ENCODE results near the gene SCN10A. TPM values are rescaled to one million over a fixed set of nuclear protein-coding genes. Genes with fewer than 3 reads are reported as not detected.

SCN10A gene
- total and polyA plus RNA-seq, 9 of the 15 experiments (the other 6 are each of a cell fraction or from before 2014, with no cell fraction given), result not detected

DNA sequence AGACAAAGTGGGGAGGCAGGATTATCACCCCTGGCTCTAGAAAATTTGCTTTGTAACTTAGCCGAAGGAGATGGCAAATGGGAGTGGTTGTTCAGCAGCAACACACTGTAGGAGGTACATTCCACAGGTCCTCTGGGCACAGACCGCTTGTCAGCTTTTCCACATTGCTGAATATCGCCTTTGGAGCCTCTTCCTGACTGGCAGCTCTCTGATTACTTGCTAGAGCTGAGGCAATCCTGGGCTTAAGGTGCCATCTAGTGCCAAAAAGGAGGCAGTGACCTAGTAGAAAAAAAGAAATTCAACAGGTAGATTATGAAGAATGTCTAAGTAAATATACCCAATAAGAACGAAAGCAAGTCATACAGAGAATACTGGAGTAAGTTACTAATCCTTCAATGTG is 153.5 kb downstream of the SCN10A start (continued):
- TF ChIP-seq, protein P1, sequence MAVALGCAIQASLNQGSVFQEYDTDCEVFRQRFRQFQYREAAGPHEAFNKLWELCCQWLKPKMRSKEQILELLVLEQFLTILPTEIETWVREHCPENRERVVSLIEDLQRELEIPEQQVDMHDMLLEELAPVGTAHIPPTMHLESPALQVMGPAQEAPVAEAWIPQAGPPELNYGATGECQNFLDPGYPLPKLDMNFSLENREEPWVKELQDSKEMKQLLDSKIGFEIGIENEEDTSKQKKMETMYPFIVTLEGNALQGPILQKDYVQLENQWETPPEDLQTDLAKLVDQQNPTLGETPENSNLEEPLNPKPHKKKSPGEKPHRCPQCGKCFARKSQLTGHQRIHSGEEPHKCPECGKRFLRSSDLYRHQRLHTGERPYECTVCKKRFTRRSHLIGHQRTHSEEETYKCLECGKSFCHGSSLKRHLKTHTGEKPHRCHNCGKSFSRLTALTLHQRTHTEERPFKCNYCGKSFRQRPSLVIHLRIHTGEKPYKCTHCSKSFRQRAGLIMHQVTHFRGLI (CRISPR knock-in tag; IDR thresholded peaks at IDR 0.05), result no peak
- no peak for TF ChIP-seq ILF3 (IDR thresholded peaks at IDR 0.05; ENCODE audit: borderline replicate concordance)
- TF ChIP-seq SMC3 (conservative IDR thresholded peaks at IDR 0.05; ENCODE audit: insufficient read depth, low read depth, low read length), result 0 out of 2 replicates have a peak, but pooled peaks have one; percentile 39
- TF ChIP-seq ZNF384 (IDR thresholded peaks at IDR 0.05; ENCODE audit: low read depth, low read length), result peak; percentile 38; the same call in 1 of the 2 replicates
- no peak for TF ChIP-seq TARDBP (IDR thresholded peaks at IDR 0.05)
- TF ChIP-seq CBX5 (IDR thresholded peaks at IDR 0.05; ENCODE audit: borderline replicate concordance, low read depth), result peak; percentile 64; the same call in 1 of the 2 replicates

DNA sequence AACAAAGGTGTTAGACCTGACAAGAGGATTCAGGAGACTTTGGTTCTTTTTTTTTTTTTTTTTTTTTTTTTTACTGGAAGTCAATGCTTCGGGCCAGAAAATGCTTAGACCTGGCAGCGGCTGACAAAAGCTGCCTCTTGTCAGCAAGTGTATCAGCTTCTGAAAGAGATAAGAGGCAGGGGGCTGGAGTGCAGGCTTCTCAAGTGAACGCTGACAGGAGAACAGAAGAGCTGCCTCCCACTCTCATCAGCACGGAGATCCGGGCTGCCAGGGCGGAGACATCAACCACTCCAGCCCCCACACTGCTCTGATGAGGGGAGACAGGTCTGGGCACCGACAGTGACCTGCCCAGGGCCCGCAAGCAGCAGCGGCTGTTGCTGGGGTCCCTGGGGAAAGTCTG is 157.2 kb downstream of the SCN10A start:
- no TSS peak for BruUV-seq (replicated peaks)
- no peak overlapping the region for H3K4me2 ChIP-seq (ENCODE audit: insufficient read depth, low read length)
- WGBS (ENCODE audit: insufficient coverage, low coverage, missing lambda C conversion rate), result under 1% methylated on average over 9 of the region's 9 CpGs
- TF ChIP-seq RAD51 (IDR thresholded peaks at IDR 0.05; ENCODE audit: borderline replicate concordance, low read depth), result no peak
- TF ChIP-seq FOXA3 (CRISPR knock-in tag; conservative IDR thresholded peaks at IDR 0.05 in 1 of 2, IDR thresholded peaks at IDR 0.05 in 1 of 2), result no peak
- no peak for TF ChIP-seq ZNF311 (CRISPR knock-in tag; IDR thresholded peaks at IDR 0.05)
- no peak overlapping the region for H2AFZ ChIP-seq (ENCODE audit: low read depth, low read length)
- H3K4me3 ChIP-seq, result no peak overlapping the region
- no peak overlapping the region for H3K9ac ChIP-seq (ENCODE audit: insufficient read depth in 1 of 2, low read depth in 2 of 2, low read length in 2 of 2)
- intact Hi-C loops (cut with micrococcal nuclease) (loop anchor here (5.0 to 10.0 kb wide), 3 partner anchors 183 to 524 kb away; partner anchors contain the start of genes ACAA1 and MYD88), in situ Hi-C loops (cut with MboI) (loop anchor here (10.0 kb wide), 1 partner anchor 134 kb away; no protein-coding TSS in a partner anchor)
- ChIA-PET POLR2A (interaction anchor here (0.6 kb wide), 1 partner anchor 574 kb away, joined by 4 read pairs; no protein-coding TSS in a partner anchor), CTCF (ENCODE audit: low intra/inter-chr PET ratio) (no interaction called here)
- no peaks in the 10 kb centered on the region for H3K9me1 ChIP-seq (ENCODE audit: control insufficient read depth, insufficient read depth, low read length)
- H4K20me1 ChIP-seq (replicated peaks; ENCODE audit: control insufficient read depth, insufficient read depth, low read length), result no peaks in the 10 kb centered on the region
- DNase-seq (ENCODE audit: extremely low read depth in 1 of 4, low spot score in 3 of 4), result peak in 1 of 4 experiments; percentile 1
- no peak overlapping the region for H3K27ac ChIP-seq (ENCODE audit: extremely low read depth, low read depth, low read length)
- H3K9me3 ChIP-seq (replicated peaks; ENCODE audit: control insufficient read depth, insufficient read depth, low read depth, low read length), result no peaks in the 10 kb centered on the region
- peaks cover 3 to 5% of the 10 kb centered on the region in 2 experiments; a peak in 4 of 5 replicates for H3K4me1 ChIP-seq (replicated peaks in 1 of 2; ENCODE audit: control insufficient read depth in 2 of 2, insufficient read depth in 2 of 2, low read length in 2 of 2)
- H3K27me3 ChIP-seq (ENCODE audit: control insufficient read depth in 2 of 2, insufficient read depth in 2 of 2, low read length in 2 of 2), result peaks cover 3 to 29% of the 10 kb centered on the region in 2 experiments
- FAIRE-seq, result no peak
- H3K79me2 ChIP-seq (ENCODE audit: control insufficient read depth, insufficient read depth, low read length), result no peaks in the 10 kb centered on the region
- H3K36me3 ChIP-seq (ENCODE audit: control insufficient read depth, insufficient read depth, low read length), result no peaks in the 10 kb centered on the region
- ATAC-seq, result no peak
